ENCODE data around the gene FOXJ1.
A peak's percentile ranks its signal among the peaks of the same experiment; 100 is the strongest.

Gene FOXJ1

DNA sequence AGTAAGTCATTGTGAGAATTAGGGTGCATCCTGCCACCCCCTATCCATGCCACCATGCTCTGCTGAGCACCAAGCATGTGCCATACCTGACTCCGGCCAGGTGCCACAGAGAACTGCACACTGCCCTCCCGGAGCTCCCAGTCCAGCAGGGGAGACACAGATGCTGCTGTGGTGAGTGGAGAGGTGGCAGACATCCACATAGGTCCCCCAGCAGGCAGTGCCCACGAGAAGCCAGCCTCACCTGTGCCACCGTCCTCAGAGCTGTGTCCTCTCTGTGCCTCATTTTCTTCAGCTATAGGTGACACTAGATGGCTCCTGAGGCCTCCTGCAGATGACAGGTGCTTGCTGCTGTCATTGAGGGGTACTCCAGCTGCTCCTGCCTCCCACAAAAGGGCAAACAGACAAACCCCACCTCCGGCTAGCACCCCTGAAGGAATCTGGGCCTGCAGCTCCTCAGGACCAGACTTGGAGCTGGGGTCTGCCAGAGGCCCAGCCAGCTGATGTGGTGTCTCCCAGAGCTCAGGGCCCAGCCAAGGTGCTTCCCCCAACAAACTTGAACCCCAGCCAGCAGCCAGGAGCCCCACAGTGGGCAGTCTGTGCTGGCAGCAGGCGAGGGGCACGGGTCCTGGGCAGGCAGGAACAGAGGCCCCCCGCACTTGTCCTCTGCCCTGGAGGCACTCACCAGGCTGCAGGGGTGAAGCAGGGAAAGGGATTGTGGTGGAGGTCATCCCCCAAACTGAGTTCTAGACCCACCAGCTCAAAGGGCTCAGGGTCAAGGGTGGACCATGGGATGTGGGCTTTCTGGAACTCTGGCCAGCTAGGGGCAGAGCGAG is 17.1 kb downstream of the FOXJ1 start:
- DNase-seq (ENCODE audit: low spot score), result no peak

DNA sequence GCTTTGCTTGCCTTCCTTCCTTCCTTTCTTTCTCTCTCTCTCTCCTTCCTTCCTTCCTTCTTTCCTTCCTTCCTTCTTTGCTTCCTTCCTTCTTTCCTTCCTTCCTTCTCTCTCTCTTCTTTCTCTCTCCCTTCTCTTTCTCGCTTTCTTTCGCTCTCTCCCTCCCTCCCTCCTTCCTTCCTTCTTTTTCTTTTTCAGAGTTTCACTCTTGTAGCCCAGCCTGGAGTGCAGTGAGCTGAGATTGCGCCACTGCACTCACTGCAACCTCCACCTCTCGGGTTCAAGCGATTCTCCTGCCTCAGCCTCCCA is 17.9 kb downstream of the FOXJ1 start:
- no peak for DNase-seq (ENCODE audit: low spot score)

DNA sequence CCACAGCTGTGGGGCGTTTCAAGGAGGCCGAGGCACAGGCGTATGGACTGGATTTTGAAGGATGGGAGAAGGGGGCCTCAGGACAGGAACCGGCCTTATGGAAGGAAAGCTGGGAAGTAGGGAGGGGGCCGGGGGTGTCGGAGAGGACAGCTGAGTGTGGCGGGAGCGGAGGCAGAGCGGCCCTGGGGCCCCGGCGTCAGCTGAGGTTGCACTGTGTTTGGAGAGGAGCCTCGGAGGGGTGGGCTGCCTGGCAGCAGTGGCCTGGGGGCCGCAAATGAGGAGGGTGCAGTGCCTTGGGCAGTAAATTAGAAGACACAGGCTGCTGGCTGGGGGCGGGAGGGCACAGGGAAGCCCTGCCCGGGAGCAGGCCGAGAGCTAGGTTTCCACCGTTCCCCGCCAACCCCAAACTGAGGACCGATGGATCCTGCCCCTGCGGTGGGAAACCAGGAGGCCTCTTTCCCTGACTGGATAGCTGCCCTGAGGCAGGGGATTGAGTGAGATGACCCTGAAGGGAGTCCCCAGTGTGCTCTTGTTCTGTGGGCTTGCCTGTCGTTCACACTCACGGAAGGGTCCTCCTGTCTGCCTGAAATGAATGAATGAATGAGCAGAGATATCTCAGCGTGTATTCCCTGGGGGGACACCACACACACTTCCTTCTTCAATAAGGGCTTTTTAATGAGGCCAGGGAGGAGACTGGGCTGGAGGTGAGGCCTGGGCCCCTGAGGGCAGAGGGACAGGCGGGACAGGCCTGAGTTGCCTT is 18.4 kb downstream of the FOXJ1 start:
- DNase-seq (ENCODE audit: low spot score), result no peak

DNA sequence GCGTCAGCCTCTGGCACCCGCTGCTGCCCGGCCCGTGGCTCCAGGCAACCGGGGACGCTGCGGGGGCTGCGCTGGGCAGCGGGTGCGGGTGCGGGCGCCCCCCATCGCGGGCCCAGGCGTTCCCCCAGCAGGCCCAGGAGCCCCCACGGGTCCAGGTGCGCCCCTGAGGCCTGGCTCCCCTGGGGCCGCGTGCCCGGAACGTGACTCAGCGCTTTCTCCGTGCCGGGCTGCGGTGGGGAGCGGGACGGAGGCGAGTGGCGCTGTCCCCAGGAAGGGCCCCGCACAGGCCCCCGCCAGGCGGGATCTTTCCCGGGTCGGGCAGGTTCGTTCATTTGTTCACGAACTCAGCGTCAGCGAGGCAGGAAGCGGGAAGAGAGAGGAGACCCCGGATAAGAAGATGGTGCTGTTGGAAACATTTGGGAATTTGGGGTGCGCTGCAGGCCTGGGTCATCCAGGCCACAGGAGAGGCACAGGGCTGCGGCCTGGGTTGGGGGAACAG is 19.1 kb downstream of the FOXJ1 start:
- DNase-seq (ENCODE audit: low spot score), result no peak

- no peak for DNase-seq (ENCODE audit: low spot score)
Measured at GRCh38 chr17:76120658-76121008, 20.4 kb downstream of the FOXJ1 start.

- no peak for DNase-seq (ENCODE audit: low spot score)
Measured at GRCh38 chr17:76119409-76120371, 21.4 kb downstream of the FOXJ1 start.

DNA sequence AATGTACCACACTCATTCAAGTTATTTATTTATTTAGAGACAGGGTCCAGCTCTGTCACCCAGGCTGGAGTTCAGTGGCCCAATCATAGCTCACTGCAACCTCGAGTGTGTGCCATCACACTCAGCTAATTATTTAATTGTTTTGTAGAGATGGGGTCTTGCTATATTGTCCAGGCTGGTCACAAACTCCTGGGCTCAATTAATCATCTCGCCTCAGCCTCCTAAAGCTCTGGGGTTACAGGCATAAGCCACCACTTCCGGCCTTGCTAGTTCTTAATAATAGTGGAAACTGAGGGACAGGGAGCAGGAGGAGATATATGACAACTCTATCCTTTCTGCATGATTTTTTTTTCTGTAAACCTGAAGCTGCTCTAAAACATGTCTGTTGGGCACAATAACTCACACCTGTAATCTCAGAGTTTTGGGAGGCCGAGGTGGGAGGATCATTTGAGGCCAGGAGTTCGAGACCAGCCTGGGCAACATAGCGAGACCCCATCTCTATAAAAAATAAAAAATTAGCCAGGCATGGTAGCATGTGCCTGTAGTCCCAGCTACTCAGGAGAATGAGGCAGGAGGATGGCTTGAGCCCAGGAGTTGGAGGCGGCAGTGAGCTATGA is 25.8 kb downstream of the FOXJ1 start:
- DNase-seq (ENCODE audit: low spot score), result no peak

DNA sequence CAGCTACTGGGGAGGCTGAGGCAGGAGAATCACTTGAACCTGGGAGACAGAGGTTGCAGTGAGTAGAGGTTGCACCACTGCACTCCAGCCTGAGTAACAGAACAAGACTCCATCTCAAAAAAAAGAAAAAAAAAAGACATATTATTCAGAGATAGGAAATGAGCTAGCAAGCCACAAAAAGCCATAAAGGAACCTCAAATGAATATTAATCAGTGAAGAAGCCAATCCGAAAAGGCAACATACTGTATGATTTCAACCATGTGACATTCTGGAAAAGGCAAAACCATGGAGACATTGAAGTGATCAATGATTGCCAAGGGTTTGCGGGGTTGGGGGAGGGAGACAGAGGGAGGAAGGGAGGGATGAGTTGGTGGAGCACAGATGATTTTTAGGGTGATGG is 29.1 kb downstream of the FOXJ1 start:
- DNase-seq (ENCODE audit: low spot score), result no peak

- peak; percentile 59 for DNase-seq (ENCODE audit: low spot score)
Measured at GRCh38 chr17:76107509-76107908, 33.5 kb downstream of the FOXJ1 start.

DNA sequence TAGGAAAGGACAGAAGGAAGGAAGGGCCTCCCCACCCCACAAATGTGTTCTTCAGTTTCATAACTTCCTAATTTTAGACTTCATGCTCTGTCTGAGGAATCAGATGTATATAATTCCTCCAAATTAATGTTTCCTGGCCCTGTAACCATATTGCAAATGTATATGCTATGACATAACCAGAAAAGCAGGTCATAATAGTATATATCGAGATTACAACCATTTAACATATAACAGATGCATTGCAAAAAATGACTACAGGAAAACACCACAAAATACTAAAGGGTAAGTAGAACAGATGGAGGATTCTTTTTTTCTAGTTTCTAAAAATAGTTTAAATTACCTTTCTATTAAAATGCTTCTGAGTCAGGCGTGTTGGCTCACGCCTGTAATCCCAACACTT is 34.3 kb downstream of the FOXJ1 start:
- no peak for DNase-seq (ENCODE audit: low spot score)

DNA sequence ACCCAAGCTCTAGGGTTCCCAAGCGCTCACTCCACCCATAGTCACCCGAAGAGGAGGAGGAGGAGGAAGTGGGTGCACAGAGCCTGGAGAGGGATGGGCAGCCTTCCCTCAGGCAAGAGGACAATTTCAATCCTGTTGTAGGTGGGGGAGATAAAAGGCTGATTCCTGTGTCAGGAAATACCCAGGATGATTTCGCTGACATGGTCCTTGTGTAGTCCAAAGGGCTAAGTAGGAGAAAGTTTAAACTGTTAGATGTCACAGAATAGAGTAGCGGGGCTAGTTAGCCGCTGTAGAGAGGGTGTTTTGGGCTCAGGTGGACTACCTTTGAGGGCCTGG is 36.2 kb downstream of the FOXJ1 start:
- DNase-seq (ENCODE audit: low spot score), result no peak

GRCh38 chr17:76104140-76104895 is 36.7 kb downstream of the FOXJ1 start:
- DNase-seq (ENCODE audit: low spot score), result no peak

DNA sequence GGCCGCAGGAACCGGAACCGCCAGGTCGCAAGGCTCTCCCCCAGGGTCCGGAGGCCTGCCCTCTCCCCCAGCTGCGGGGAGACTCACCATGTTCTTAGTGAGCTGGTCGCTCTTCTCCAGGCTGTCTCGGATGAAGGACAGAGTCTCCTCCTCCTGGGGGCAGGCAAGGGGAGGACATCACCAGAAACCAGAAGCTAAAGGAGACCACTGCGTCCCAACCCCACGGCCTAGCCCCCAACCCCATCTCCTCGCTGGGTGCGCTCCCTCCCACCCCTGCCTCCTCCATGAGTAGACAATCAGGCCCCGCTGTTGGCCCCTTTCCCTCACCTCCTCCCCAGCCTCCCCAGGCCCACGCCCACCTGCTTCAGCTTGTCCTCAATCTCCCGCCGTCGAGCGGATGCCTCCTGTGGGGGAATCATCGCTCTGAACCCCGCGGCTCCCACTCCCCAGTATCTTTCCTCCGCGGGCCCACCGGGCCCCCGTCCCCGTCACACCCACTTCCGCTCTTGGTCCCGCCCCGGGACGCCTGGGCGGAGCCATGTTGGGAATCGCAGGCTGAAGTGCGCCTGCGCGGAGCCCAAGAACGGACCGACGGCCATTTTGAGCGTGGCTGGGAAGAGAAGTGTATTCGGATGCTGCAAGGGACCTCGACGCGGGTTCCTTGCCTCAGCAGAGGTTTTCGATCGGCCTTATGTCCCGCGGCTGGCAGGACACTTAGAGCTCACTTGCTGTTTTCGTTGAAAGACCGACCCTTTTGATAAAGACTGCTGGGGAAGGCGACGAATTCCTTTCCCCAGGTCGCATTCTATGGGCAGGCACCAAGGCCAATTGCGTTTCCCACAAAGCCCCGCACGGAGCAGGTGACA is 37.5 kb downstream of the FOXJ1 start, which contains the start of gene EXOC7:
Gene EXOC7, minus strand, starts transcription at position 514 of the 866 bp plus-strand sequence. Its CDS starts 95 bp downstream, at position 419.
- peak; percentile 96 for DNase-seq (ENCODE audit: low spot score)

DNA sequence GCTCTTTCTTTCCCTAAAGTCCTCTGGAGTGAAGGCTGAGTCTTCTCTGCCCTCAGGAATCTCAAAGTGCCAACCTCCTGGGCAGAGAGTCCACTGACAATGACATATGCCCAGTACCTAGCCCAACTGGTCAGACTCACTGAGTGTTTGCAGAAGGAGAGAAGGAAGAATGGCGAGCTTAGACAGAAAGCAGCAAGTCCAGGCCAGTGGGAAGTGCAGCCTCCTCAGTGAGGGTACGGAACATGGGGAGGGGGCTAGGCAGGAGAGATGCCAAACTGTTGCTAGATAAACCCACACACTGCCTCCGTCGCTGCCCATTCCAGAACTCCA is 38.1 kb downstream of the FOXJ1 start:
- DNase-seq (ENCODE audit: low spot score), result no peak

GRCh38 chr17:76097716-76098295 is 43.2 kb downstream of the FOXJ1 start:
- DNase-seq (ENCODE audit: low spot score), result no peak

DNA sequence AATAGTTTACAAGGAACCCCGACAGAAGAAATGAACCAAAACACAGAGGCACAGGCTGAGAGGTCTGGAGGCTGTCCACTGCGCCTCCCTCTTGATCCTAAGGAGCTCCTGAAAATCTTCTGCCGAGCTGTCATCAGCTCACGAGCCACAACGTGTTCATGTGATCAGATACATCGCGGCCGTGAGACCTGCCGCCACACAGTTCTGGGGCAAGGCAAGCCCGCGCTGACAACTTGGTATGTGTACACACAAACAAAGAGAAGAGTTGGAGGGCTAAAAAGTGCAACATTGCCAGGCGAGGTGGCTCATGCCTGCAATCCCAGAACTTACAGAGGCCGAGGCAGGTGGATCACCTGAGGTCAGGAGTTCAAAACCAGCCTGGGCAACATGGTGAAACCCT is 45.1 kb downstream of the FOXJ1 start:
- no peak for DNase-seq (ENCODE audit: low spot score)

DNA sequence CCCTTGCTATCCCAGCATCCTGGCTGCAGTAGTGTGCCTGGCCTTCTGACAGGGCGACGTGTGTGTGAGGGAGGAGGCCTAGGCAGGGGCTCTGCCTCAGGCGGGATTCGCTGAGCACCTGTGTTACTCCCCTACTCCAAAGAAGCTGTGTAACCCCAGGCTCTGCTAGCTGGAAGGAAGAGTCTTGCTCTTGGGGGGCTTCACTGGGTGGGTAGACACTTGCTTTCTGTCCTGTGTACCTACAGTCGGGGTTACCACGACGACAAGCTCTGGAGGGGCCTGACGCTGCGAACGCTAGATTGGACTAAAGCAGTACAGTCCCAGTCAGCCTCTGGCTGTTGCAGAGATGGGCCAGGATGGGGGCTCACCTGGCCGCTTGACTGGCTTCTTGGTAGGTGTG is 47.0 kb downstream of the FOXJ1 start:
- DNase-seq (ENCODE audit: low spot score), result no peak

DNA sequence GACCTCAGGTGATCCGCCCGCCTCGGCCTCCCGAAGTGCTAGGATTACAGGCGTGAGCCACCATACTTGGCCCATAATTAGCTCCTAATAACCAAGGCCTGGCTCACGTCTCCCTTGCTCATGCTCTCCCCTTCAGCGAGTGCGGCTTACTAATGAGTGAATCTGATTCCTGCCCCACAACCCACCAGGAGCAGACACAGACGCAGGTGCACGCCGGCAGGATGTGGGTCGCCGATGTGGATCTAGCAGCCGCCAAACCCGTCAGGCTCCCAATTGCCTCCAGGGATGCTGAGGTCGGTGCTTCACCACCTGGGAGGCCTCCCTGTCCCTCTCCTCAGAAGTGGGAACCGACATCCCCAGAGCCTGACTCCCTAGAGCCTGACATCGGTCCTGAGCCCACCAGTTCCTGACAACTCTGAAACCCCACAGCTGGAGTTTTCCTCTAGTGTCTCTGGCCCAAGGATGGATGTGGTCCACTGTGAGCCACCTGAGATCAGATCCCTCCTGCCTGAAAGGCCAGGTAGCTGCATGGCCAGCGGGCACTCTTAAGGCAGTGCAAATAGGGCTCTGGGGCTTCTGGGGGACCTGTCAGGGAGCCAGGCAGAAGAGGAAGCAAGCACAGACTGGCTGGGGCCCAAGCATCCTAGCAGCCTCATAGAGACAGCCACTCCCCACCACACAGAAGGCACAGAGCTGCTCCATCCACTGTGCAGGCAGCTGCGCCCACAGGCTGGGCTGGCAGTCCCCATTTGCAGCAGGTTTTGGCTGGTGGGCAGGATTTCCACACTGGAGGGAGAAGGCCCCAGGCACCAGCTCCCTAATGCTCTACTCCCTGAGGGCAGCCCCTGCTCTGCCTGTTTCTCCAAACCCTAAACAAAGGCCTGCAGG is 48.3 kb downstream of the FOXJ1 start:
- no peak for DNase-seq (ENCODE audit: low spot score)

Measured in NAMALWA (cell line).